NCI-H1694 (cell line): ENCODE results near the gene PAM.
A peak's percentile ranks its signal among the peaks of the same experiment; 100 is the strongest.

Experiments used
- DNase-seq: peaks from one replicate; lab custom pipeline; 2025; lab: John Stamatoyannopoulos, UW

The PAM gene

GRCh38 chr5:102860035-102860434 lies 104.9 kb downstream of the PAM start:
- DNase-seq: no peak

- no peak for DNase-seq
These were observed 108.0 kb downstream of the PAM start for GRCh38 chr5:102863058-102863457.

GRCh38 chr5:102863764-102864560 lies 108.9 kb downstream of the PAM start:
- no peak for DNase-seq

- no peak for DNase-seq
These were observed 110.0 kb downstream of the PAM start for GRCh38 chr5:102865171-102865509.

DNA sequence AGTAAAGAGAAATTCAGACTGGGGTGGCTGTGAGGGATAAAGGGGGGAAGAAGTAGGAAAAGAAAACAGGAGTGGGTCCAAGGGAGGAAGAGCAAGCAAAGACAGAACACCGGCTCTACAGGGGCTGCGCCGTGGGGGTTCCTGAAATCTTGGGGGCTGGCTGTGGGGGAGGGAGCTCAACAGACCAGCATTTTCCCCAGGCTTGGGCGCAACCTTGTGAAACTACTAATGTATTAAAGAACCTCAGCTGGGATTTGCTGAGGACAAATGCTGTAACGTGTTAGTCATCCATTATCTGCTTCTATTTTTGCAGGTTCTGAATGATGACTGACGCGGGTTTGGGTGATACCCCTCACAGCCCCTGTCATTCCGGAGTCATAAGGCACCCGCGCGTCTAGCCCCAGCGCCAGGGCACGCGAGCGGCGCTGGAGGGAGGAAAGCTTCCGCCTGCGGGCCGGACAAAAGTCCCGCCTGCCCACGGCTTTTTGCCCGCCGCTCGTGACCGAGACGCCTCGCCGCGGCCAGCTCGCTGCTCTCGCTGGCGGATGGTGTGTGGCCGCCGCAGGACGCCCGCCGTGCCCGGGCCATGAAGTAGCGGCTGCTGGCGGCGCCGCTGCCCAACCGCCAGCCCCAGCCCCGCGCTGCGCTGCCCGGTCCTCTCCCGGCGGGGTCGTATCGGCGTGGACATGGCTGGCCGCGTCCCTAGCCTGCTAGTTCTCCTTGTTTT lies 110.6 kb downstream of the PAM start:
- no peak for DNase-seq

DNA sequence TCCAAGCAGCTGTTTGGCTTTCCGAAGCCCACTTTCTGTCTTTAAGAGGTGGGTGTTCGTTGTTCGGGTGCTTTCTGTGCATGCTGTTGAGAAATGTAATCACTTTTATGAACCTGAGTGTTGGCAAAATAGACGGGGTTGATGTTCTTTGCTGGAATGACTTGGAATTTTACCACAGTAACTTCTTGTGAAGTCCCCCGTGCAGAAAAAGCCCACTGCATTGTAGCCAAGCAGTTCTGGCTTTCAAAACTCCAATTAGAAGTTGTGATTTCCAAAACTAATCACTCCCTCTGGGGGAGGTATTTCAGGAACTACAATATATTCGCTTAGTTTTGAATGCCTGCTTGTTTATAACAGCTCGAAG lies 111.1 kb downstream of the PAM start:
- no peak for DNase-seq

- no peak for DNase-seq
These were observed 113.0 kb downstream of the PAM start for GRCh38 chr5:102867992-102868662.

DNA sequence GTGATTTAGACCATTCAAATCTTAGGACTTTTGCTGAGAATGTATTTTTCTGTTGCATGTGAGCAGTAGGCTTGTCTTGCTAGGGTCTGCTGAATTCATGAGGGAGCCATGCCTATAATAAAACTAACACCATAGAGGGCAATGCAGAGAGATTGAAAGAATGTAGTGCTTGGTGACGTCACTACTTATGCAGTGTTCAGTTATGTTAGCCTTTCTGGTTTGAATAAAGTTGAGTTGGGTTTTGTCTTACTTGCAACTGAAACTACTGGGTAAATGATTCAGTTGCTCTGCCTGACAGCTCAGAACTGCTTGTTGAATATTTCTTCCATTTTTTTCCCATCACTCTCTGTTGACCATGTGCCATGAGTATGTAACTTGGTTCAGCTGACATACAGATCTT lies 114.1 kb downstream of the PAM start:
- no peak for DNase-seq

- no peak for DNase-seq
These were observed 118.4 kb downstream of the PAM start for GRCh38 chr5:102873379-102873932.

DNA sequence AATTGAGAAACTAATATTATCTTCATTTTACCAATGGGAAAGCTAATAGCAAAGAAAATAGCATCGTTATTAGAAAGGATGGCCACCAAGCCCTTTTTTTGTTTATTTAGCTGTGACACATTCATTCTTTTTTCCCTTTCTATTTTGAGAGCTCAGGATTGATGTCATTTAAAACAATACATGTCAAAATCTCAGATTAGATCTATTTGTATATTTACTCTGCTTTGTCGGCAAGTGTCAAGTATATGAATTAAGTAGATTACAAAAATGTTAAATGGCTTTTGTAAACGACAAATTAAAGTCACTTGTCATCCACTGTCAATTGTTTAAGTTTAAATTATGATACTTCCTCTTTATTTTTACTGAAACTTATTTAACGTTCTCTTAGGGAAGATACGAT lies 118.9 kb downstream of the PAM start:
- no peak for DNase-seq

DNA sequence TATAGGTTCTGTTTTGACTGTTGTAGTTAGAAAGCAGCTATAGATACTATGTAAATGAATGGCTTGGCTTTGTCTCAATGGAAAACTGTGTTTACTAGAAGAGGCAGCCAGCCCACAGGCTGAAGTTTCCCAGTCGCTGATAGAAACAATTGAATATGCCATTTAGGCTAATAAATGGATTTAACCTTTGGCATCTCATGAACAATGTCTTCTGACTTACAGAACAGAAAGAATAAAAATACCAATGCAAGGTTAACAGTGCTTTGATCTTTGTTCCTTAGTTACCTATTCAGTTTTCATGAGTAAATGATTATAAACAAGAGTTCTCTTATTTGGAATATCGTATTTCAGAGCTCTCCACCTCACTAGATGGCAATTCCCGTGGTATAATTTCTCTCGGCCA lies 120.6 kb downstream of the PAM start:
- DNase-seq: no peak

- DNase-seq: no peak
These were observed 121.5 kb downstream of the PAM start for GRCh38 chr5:102876610-102877009.

DNA sequence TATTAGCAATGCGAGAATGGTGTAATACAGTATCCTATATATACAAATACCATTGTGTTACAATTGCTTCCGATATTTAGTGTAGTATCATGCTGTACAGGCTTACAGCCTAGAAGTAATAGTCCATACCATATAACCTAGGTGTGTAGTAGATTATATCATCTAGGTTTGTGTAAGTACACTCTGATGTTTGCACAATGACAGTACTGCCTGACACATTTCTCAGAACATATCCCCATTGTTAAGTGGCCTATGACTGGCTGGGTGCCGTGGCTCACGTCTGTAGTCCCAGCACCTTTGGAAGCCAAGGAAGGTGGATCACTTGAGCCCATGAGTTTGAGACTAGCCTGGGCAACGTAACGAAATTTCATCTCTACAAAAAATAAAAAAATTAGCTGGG lies 124.6 kb downstream of the PAM start:
- no peak for DNase-seq

GRCh38 chr5:102886586-102886985 lies 131.5 kb downstream of the PAM start:
- DNase-seq: no peak

DNA sequence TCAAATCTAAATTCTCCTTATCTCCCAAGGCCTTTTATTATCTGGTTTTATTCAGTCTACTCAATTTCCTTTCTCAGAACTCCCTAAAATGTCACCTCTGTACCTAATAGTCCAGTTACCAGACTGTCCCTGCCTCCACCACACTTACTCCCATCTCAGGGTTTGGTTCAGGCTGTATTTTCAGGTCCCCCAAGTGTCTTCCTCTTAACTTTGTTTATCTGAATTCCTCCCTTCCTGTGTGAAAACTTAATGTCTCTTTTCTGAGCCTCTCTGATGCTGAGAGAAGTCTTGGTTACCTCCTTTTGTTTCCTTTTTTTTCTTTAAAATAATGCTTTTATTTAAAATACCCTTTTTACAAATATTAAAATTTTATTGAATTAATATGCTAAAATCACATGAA lies 133.4 kb downstream of the PAM start:
- DNase-seq: no peak

DNA sequence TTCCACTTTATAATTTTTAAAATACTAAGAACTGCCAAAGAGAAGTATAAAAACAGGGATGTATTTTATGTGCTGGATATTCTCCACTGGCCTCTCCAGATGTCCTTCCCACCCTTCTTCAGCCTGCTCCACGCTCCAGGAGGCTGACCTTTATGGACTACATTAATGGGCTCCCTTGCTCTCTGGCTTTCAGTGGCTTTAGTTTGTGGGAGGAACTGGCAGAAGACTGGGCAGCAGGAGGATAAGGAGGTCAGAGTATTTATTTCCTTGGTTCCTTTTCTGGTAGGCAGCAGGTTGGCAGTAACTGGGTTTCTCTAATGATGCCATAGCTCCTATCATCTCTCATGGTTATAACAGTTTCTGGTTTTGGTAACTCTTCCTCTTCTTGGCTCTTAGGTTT lies 133.9 kb downstream of the PAM start:
- no peak for DNase-seq

DNA sequence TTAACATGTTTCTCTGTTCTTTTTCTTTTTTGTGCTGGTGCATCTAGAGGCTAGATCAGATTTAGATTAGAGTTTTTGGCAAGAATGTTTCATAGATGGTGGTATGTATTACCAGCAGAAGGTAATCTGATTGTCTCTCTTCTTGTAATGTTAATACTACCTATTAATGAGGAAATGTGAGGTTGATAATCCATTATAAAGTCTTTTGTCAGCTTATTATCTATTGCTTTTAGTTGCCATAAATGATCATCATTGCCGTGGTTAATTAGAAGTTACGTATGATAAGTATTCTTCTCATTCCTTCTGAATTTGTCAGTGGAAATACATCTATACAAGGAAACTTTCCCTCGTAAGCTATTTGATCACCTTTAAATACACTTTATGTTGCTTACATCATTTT lies 135.0 kb downstream of the PAM start:
- no peak for DNase-seq

- no peak for DNase-seq
These were observed 136.1 kb downstream of the PAM start for GRCh38 chr5:102891175-102891574.

DNA sequence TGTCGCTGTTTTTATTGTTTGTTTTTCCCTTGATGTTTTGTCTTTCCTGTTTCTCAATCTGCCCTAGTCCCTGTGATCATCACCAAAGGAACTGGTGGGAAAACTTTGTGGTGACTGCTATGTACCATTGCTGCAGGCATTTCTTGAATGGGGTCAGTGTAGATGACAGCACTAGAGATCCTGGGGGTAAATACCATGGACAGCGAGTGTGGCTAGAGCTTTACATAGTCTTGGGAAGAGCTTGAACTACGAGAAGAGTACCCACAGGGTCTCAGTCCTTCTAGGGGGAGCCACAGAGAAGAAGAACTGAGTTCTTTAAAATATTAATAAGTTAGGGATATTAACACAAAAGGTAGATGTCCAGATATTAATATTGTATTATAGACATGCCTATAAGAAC lies 138.8 kb downstream of the PAM start:
- DNase-seq: no peak

- DNase-seq: no peak
These were observed 140.1 kb downstream of the PAM start for GRCh38 chr5:102895234-102895633.

GRCh38 chr5:102895976-102896375 lies 140.9 kb downstream of the PAM start:
- no peak for DNase-seq

DNA sequence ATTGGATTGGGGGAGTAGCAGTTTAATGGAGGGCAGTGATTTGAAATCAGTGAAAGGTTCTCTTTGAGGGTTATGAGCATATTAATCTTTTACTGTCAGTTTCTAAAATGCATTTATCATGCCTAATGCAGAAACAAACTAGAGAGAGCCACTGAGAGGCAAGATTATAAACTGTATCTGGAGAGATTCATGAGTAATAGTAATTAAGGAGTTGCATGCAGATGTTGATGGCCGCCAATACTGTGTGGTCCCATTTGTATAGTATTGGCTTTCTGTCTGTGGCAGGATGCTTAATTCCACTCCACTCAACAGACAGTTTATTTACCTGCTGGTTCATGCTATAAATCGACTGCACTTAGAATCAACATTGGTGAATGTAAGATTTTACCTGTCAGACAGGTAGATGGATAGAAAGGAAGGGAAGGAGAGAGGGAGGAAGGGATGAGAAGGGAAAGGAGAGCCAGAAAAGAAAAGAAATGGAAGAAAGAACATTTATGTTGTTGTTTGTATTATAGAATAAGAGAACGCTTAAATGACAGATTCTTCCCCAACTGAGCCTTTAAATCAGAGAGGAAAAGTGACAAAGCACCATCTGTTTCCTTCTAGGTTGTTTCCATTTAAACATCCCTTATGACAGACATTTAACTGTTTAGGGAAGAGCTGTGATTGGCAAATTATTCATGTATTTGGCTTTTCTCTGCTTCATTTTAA lies 146.5 kb downstream of the PAM start:
- peak; percentile 57 for DNase-seq

DNA sequence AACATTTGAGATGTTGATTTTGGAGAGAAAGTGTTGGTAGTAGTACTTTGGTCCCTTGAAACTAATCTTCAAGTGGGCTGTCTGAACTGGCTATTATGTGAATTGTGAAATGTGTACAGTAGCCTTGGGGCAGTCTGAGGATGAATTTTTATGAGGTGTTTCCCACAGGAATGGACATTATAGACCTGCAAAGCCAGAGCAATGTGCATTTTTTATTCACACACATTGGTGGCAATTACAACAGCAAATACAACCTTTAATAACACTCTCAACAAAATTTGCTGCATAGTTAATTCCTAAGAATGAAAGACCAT lies 147.0 kb downstream of the PAM start:
- no peak for DNase-seq
